HL-60 (cell line): Measurements from ENCODE around the gene GALNT12.

Source experiments
- GABPA ChIP-seq: IDR thresholded peaks from 2 replicates; pipeline ENCODE4 v1.6.1; 2012; ENCODE audit warnings: low read depth
- POLR2AphosphoS5 ChIP-seq: IDR thresholded peaks from 2 replicates; pipeline ENCODE4 v1.6.1; 2012; ENCODE audit warnings: low read depth
- SPI1 ChIP-seq: IDR thresholded peaks from 2 replicates; pipeline ENCODE4 v1.6.1; 2012; ENCODE audit warnings: low read depth, mild to moderate bottlenecking, borderline replicate concordance
- TF ChIP-seq, protein P1 (sequence below): IDR thresholded peaks from one replicate; pipeline ENCODE4 v1.5.1; 2011; ENCODE audit warnings: low read length, control low read depth, inconsistent platforms; ENCODE audit not compliant: insufficient read depth
- TF ChIP-seq, protein P2 (sequence below): IDR thresholded peaks from 2 replicates; pipeline ENCODE4 v1.6.1; 2012; ENCODE audit warnings: low read depth; ENCODE audit not compliant: insufficient replicate concordance

DNA sequence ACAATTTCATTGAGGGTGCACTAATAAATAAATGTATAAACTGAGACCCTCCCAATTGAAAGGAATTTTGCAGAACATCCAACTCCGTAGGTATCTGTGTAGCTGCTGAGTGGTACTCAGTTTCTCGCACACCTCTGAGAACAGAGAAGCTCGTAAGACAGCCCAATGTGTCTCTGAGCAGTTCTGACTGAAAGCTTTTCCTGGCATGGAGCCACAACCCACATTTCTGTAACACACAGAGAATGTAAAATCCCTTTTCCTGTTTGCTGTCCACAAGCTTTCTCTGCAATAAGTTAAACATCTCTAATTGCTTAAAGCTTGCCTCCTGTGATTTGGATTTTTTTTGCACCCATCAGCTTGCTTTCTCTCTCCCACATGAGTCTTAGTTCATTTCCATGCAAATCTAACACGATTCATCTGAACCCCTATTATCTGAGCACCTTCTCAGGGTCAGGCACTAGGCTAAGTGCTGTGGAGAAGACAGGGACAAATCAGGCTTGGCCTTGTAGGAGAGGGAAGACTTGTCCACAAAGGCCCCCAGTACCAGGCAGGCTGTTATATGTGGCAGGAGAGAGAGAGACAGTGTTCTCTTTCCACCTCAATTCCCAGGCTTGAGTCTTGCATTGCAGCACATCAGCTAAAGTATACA, 92.1 kb downstream of the GALNT12 start:
- TF ChIP-seq, protein P1, sequence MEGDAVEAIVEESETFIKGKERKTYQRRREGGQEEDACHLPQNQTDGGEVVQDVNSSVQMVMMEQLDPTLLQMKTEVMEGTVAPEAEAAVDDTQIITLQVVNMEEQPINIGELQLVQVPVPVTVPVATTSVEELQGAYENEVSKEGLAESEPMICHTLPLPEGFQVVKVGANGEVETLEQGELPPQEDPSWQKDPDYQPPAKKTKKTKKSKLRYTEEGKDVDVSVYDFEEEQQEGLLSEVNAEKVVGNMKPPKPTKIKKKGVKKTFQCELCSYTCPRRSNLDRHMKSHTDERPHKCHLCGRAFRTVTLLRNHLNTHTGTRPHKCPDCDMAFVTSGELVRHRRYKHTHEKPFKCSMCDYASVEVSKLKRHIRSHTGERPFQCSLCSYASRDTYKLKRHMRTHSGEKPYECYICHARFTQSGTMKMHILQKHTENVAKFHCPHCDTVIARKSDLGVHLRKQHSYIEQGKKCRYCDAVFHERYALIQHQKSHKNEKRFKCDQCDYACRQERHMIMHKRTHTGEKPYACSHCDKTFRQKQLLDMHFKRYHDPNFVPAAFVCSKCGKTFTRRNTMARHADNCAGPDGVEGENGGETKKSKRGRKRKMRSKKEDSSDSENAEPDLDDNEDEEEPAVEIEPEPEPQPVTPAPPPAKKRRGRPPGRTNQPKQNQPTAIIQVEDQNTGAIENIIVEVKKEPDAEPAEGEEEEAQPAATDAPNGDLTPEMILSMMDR = no peak
- TF ChIP-seq GABPA = no peak
- TF ChIP-seq POLR2AphosphoS5 = no peak
- TF ChIP-seq, protein P2, sequence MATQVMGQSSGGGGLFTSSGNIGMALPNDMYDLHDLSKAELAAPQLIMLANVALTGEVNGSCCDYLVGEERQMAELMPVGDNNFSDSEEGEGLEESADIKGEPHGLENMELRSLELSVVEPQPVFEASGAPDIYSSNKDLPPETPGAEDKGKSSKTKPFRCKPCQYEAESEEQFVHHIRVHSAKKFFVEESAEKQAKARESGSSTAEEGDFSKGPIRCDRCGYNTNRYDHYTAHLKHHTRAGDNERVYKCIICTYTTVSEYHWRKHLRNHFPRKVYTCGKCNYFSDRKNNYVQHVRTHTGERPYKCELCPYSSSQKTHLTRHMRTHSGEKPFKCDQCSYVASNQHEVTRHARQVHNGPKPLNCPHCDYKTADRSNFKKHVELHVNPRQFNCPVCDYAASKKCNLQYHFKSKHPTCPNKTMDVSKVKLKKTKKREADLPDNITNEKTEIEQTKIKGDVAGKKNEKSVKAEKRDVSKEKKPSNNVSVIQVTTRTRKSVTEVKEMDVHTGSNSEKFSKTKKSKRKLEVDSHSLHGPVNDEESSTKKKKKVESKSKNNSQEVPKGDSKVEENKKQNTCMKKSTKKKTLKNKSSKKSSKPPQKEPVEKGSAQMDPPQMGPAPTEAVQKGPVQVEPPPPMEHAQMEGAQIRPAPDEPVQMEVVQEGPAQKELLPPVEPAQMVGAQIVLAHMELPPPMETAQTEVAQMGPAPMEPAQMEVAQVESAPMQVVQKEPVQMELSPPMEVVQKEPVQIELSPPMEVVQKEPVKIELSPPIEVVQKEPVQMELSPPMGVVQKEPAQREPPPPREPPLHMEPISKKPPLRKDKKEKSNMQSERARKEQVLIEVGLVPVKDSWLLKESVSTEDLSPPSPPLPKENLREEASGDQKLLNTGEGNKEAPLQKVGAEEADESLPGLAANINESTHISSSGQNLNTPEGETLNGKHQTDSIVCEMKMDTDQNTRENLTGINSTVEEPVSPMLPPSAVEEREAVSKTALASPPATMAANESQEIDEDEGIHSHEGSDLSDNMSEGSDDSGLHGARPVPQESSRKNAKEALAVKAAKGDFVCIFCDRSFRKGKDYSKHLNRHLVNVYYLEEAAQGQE = no peak
- TF ChIP-seq SPI1 = no peak
